PFSK-1 (cell line): ENCODE measurements around the gene TENT4B.

Experiments
- FOXP2 ChIP-seq: optimal IDR thresholded peaks from 2 replicates; pipeline ENCODE3; 2011; ENCODE audit warnings: borderline replicate concordance, control low read depth, inconsistent platforms; ENCODE audit not compliant: insufficient read depth; ENCODE audit errors: extremely low read length, extremely low read depth
- POLR2AphosphoS5 ChIP-seq: IDR thresholded peaks from 2 replicates; pipeline ENCODE4 v1.6.1; 2012; ENCODE audit warnings: low read depth, mild to moderate bottlenecking, control low read depth, low read length, moderate library complexity
- REST ChIP-seq, 2 experiments: IDR thresholded peaks; 2 replicates each; pipeline versions ENCODE4 v1.6.1 to v1.8.0; 2011 to 2012; ENCODE audit warnings: low read depth in 2 of 2, low read length in 2 of 2, control low read depth in 1 of 2, inconsistent platforms in 1 of 2, mild to moderate bottlenecking in 1 of 2, moderate library complexity in 1 of 2; ENCODE audit not compliant: insufficient read depth in 1 of 2
- SIN3A ChIP-seq: IDR thresholded peaks from 2 replicates; pipeline ENCODE4 v1.6.1; 2012; ENCODE audit warnings: mild to moderate bottlenecking, low read length, moderate library complexity, borderline replicate concordance; ENCODE audit not compliant: insufficient read depth
- TAF1 ChIP-seq: IDR thresholded peaks from 2 replicates; pipeline ENCODE4 v1.6.1; 2012; ENCODE audit warnings: low read length, control low read depth, borderline replicate concordance; ENCODE audit not compliant: insufficient read depth

TENT4B gene

DNA sequence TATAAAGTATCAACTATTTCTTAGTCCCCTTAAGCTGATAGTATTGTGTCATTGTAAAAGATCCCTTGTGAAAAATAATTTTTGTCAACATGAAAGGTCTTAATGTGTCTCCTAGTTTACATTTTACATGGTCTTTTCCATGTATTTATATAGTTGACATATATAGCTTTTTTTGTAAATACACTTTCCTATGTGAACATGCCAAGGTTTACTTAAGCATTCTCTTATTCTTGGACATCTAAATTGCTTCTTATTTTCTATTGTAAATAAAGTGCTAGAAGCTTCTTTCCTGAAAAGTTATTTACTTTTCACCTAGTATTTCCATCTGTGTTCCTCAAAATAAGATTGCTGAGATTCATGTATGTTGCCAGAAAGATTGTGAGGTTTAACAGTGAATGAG is 29.3 kb downstream of the TENT4B start:
- TF ChIP-seq FOXP2 (no peak), TAF1 (no peak), SIN3A (no peak), POLR2AphosphoS5 (no peak), REST (IDR thresholded peaks at IDR 0.05; ENCODE audit: insufficient read depth in 1 of 2, low read depth in 2 of 2, low read length in 2 of 2) (no peak)

- no peak for TF ChIP-seq SIN3A
- no peak for TF ChIP-seq FOXP2
- no peak for TF ChIP-seq REST (IDR thresholded peaks at IDR 0.05; ENCODE audit: insufficient read depth in 1 of 2, low read depth in 2 of 2, low read length in 2 of 2)
- no peak for TF ChIP-seq POLR2AphosphoS5
- no peak for TF ChIP-seq TAF1
Measured at GRCh38 chr16:50183316-50183715, 30.2 kb downstream of the TENT4B start.

DNA sequence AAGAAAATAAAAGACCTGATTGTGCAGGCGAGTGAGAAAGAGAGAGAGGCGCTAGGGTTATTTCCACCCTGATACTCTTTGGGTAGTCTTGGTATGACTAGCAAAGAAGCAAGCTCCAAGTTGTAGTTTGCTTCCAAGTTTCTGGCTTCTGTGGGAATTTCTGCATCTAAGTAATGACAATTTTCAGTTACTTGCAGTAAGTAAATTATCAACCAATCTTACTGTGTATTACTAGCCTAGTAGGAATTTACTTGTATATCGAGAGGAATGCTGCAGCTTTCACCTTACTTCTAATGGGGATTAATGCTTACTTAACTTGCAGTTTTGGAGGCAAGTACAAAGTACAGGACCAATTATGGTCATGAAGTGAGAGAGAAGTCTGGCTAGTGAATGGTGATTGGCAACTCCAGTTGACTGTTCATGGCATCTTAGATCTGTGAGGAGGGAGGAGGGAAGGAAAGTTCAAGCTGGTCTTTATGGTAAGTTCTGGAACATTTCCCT is 31.9 kb downstream of the TENT4B start:
- TF ChIP-seq REST (IDR thresholded peaks at IDR 0.05; ENCODE audit: insufficient read depth in 1 of 2, low read depth in 2 of 2, low read length in 2 of 2) (no peak), FOXP2 (no peak)

DNA sequence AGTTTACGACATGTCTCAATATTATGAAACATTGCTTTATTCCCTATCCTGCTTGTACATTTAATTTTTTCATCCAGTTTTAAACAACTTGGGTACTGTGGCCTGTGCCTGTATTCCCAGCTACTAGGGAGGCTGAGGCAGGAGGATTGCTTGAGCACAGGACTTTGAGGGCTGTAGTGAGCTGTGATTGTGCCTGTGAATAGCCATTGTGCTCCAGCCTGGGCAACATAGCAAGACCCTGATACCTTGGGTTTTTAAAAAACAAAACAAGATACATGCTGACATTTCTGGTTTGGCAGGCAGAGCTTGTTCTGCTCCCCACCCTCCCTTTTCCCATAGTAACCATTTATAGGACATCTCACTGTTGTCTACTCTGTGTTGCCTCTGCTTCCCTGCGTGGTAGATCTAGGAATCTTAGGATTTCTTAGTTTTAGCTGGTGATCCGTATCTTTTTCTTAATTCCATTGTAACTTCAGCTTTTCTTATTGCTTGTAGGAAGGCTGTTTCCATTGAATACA is 35.6 kb downstream of the TENT4B start:
- TF ChIP-seq POLR2AphosphoS5 (no peak), FOXP2 (no peak), SIN3A (no peak), REST (IDR thresholded peaks at IDR 0.05; ENCODE audit: insufficient read depth in 1 of 2, low read depth in 2 of 2, low read length in 2 of 2) (no peak), TAF1 (no peak)

- TF ChIP-seq SIN3A (no peak), TAF1 (no peak), FOXP2 (no peak), POLR2AphosphoS5 (no peak), REST (IDR thresholded peaks at IDR 0.05; ENCODE audit: insufficient read depth in 1 of 2, low read depth in 2 of 2, low read length in 2 of 2) (no peak)
Measured at GRCh38 chr16:50190292-50190691, 37.2 kb downstream of the TENT4B start.
